Measurements from ENCODE around the gene ZBED6. TPM values are rescaled to one million over a fixed set of nuclear protein-coding genes. Genes with fewer than 3 reads are reported as not detected.

ZBED6 gene
- total RNA-seq, 1 donor from 2014 or later, result 34.1 TPM

DNA sequence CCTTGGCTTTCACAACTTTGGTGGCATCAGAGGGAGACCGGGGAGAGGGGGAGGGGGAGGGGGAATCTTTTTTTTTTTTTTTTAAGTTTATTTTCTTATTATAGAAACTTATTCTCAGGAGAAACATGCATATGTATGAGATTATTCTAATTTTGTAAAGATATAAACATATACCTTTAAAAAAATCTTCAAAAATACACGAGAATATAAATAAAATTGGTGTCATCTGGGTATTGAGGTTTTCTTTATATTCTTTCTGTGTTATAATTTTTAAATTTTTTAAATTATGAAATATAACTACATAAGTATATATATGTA is 47.1 kb downstream of the ZBED6 start:
- FAIRE-seq, result no peak
- DNase-seq (ENCODE audit: low read depth), result no peak
- H4K20me1 ChIP-seq (ENCODE audit: insufficient read depth, low read length), result peaks cover 53% of the 10 kb centered on the region
- H2AFZ ChIP-seq (ENCODE audit: low read depth, low read length), result no peak overlapping the region
- Mint-ChIP-seq H3K9me3 (ENCODE audit: unreplicated experiment) (no peaks in the 10 kb centered on the region), H3K36me3 (ENCODE audit: low read depth, unreplicated experiment) (peaks cover 26% of the 10 kb centered on the region), H3K27me3 (ENCODE audit: low read depth, unreplicated experiment) (no peaks in the 10 kb centered on the region), H3K4me1 (ENCODE audit: low read depth, unreplicated experiment) (no peaks in the 10 kb centered on the region), H3K4me3 (ENCODE audit: unreplicated experiment) (no peak overlapping the region), H3K27ac (ENCODE audit: unreplicated experiment) (no peak overlapping the region)
- no peak overlapping the region for H3K9ac ChIP-seq (ENCODE audit: low read length)
- no peaks in the 10 kb centered on the region for H3K4me1 ChIP-seq (ENCODE audit: insufficient read depth, low read length)
- H3K9me3 ChIP-seq (ENCODE audit: insufficient read depth, low read depth, low read length), result no peaks in the 10 kb centered on the region
- TF ChIP-seq, protein P1, sequence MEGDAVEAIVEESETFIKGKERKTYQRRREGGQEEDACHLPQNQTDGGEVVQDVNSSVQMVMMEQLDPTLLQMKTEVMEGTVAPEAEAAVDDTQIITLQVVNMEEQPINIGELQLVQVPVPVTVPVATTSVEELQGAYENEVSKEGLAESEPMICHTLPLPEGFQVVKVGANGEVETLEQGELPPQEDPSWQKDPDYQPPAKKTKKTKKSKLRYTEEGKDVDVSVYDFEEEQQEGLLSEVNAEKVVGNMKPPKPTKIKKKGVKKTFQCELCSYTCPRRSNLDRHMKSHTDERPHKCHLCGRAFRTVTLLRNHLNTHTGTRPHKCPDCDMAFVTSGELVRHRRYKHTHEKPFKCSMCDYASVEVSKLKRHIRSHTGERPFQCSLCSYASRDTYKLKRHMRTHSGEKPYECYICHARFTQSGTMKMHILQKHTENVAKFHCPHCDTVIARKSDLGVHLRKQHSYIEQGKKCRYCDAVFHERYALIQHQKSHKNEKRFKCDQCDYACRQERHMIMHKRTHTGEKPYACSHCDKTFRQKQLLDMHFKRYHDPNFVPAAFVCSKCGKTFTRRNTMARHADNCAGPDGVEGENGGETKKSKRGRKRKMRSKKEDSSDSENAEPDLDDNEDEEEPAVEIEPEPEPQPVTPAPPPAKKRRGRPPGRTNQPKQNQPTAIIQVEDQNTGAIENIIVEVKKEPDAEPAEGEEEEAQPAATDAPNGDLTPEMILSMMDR (IDR thresholded peaks at IDR 0.05; ENCODE audit: insufficient read depth, low read depth, low read length), result no peak
- no peak for TF ChIP-seq EZH2 (IDR thresholded peaks at IDR 0.05; ENCODE audit: insufficient read depth, low read length)
- no peak overlapping the region for H3K4me2 ChIP-seq (ENCODE audit: low read length)
- H3K79me2 ChIP-seq (ENCODE audit: insufficient read depth, low read length), result peaks cover 22% of the 10 kb centered on the region
- no peaks in the 10 kb centered on the region for H3K27me3 ChIP-seq (ENCODE audit: insufficient read depth, low read length)
- H3K36me3 ChIP-seq (ENCODE audit: insufficient read depth, low read length), result peaks cover 45% of the 10 kb centered on the region
- H3K27ac ChIP-seq (ENCODE audit: low read depth, low read length), result no peak overlapping the region
- no peak overlapping the region for H3K4me3 ChIP-seq (ENCODE audit: insufficient read depth, low read depth, low read length)

DNA sequence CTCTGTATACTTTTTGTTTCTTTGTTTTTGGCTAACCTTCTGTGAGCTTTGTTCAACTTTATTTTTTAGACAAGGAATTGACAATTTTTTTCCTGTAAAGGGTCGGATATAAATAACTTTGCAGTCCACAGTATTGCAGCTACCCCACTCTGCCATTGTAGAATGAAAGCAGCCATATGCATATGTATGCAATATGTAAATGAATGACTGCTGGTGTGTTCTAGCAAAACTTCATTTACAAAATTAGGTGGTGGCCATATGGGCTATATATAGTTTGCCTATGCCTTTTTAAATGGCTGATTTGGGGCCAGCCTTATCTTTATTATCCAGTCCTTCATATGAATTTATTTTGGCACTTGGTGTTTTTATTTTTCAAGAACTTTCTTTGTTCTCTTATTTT is 48.0 kb downstream of the ZBED6 start:
- peaks cover 24% of the 10 kb centered on the region for H3K79me2 ChIP-seq (ENCODE audit: insufficient read depth, low read length)
- H3K9me3 ChIP-seq (ENCODE audit: insufficient read depth, low read depth, low read length), result no peaks in the 10 kb centered on the region
- Mint-ChIP-seq H3K27ac (ENCODE audit: unreplicated experiment) (no peak overlapping the region), H3K4me3 (ENCODE audit: unreplicated experiment) (no peak overlapping the region), H3K36me3 (ENCODE audit: low read depth, unreplicated experiment) (peaks cover 19% of the 10 kb centered on the region), H3K9me3 (ENCODE audit: unreplicated experiment) (no peaks in the 10 kb centered on the region), H3K27me3 (ENCODE audit: low read depth, unreplicated experiment) (no peaks in the 10 kb centered on the region), H3K4me1 (ENCODE audit: low read depth, unreplicated experiment) (no peaks in the 10 kb centered on the region)
- H3K27me3 ChIP-seq (ENCODE audit: insufficient read depth, low read length), result no peaks in the 10 kb centered on the region
- H3K9ac ChIP-seq (ENCODE audit: low read length), result no peak overlapping the region
- no peak overlapping the region for H2AFZ ChIP-seq (ENCODE audit: low read depth, low read length)
- no peak for DNase-seq (ENCODE audit: low read depth)
- H3K4me2 ChIP-seq (ENCODE audit: low read length), result no peak overlapping the region
- no peak overlapping the region for H3K27ac ChIP-seq (ENCODE audit: low read depth, low read length)
- no peak overlapping the region for H3K4me3 ChIP-seq (ENCODE audit: insufficient read depth, low read depth, low read length)
- peaks cover 43% of the 10 kb centered on the region for H3K36me3 ChIP-seq (ENCODE audit: insufficient read depth, low read length)
- H4K20me1 ChIP-seq (ENCODE audit: insufficient read depth, low read length), result peaks cover 49% of the 10 kb centered on the region
- TF ChIP-seq EZH2 (IDR thresholded peaks at IDR 0.05; ENCODE audit: insufficient read depth, low read length), result no peak
- TF ChIP-seq, protein P1 (IDR thresholded peaks at IDR 0.05; ENCODE audit: insufficient read depth, low read depth, low read length), result no peak
- no peak for FAIRE-seq
- no peaks in the 10 kb centered on the region for H3K4me1 ChIP-seq (ENCODE audit: insufficient read depth, low read length)

Other genes with a start within 250 kb of the ZBED6 start
- gene ATP2B4, start 168.8 kb upstream of the ZBED6 start, total RNA-seq, result 103 and 114 TPM in 2 replicates
- gene LAX1, start 30.4 kb upstream of the ZBED6 start, total RNA-seq, result not detected in 2 replicates
- 87.4 and 87.6 TPM in 2 replicates for gene ZC3H11A, start within 50 bp of the ZBED6 start, total RNA-seq
- 102 and 122 TPM in 2 replicates for gene SNRPE, start 66.0 kb downstream of the ZBED6 start, total RNA-seq

Measured in astrocyte (in vitro differentiated cells and primary cell).